Stimulated activated CD4-positive, alpha-beta T cell treated with anti-CD3 and anti-CD28 coated beads, Interleukin-1b, Interleukin-23, amount 100 ng/mL, for 1 hour (primary cell): Measurements from ENCODE around the gene SEC23IP.
"Not testable (repeated sequence)": the region's sequence is repeated elsewhere in the genome, so short reads cannot be mapped to it uniquely, and the experiment has no call there.

Experiments
- DNase-seq, 2 donors: peaks; one replicate each; pipeline ENCODE4 v3.0.0-alpha.2; 2020; ENCODE audit warnings: low read depth in 2 of 2

SEC23IP gene

DNA sequence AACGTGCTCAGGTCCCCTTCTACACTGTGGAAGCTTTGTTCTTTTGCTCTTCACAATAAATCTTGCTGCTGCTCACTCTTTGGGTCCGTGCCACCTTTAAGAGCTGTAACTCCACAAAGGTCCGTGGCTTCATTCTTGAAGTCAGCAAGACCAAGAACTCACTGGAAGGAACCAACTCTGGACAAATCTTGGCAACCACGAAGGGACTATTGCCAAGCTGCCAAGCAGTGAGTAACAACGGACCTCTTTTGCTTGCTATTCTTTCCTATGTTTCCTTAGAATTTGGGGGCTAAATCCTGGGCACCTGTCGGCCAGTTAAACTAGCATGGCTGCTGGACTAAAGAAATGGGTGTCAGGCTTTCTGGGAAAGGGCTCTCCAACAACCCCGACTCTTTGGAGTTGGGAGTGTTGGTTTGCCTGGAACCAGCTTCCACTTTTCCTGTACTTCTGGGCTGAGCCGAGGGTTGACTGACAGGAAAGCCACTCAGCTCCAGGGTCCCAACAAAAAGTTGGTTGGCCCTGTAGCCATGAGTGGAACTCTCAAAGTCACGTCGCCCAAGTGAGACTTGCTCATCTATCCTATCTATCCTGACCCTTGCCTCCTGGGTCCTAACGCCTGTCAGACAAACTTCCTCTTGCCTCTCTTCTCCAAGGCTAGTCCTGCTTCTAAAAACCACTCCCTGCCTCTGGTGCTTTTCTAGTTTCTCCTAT, 8.5 kb upstream of the SEC23IP start:
- DNase-seq = not testable (repeated sequence)

DNA sequence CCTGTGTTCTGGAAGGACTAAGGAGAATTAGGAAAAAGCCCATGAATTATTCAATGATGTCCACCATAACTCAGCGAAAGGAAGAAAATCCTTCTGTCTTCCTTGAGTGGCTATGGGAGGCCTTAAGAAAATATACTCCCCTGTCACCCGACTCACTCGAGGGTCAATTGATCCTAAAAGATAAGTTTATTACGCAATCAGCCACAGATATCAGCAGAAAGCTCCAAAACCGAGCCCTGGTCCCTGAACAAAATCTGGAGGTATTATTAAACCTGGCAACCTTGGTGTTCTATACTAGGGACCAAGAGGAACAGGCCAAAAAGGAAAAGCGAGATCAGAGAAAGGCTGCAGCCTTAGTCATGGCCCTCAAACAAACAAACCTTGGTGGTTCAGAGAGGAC, 6.5 kb upstream of the SEC23IP start:
- DNase-seq = not testable (repeated sequence)

DNA sequence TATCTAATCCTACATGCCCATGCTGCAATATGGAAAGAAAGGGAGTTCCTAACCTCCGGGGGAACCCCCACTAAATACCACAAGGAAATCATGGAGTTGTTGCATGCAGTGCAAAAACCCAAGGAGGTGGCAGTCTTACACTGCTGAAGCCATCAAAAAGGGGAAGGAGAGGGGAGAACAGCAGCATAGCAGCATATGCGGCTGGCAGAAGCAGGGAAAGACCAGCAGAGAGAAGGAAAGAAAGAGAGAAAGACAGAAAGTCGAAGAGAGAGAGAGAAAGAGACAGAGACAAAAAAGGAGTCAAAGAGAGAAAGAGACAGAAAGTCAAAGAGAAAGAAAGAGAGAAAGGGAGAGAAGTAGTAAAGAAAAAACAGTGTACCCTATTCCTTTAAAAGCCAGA, 3.8 kb upstream of the SEC23IP start:
- not testable (repeated sequence) for DNase-seq

DNA sequence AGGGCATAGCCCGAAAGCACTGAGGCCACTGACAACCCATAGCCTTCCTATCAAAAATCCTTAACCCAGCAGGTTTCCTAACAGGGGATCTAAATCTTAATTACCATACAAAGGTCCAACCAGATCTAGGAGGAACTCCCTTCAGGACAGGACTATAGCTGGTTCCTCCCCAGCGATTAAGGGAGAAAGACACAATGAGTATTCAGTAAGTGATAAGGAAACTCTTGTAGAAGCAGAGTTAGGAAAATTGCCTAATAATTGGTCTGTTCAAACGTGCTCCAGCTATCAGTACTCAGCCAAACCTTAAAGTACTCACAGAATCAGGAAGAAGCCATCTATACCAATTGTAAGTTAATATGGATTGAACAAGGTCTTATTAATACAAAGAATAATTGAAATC, 3.3 kb upstream of the SEC23IP start:
- DNase-seq = not testable (repeated sequence)

DNA sequence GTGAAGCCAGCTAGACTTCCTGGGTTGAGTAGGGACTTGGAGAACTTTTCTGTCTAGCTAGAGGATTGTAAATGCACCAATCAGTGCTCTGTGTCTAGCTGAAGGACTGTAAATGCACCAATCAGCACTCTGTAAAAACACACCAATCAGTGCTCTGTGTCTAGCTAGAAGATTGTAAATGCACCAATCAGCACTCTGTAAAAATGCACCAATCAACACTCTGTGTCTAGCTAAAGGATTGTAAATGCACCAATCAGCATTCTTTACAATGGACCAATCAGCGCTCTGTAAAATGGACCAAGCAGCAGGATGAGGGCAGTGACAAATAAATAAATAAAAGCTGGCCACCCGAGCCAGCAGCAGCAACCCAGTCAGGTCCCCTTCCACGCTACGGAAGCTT, 2.2 kb upstream of the SEC23IP start:
- DNase-seq = not testable (repeated sequence)

- not testable (repeated sequence) for DNase-seq
These were observed 712 bp upstream of the SEC23IP start for GRCh38 chr10:119891849-119892187.

- no peak for DNase-seq
These were observed 544 bp downstream of the SEC23IP start for GRCh38 chr10:119893074-119893473.

DNA sequence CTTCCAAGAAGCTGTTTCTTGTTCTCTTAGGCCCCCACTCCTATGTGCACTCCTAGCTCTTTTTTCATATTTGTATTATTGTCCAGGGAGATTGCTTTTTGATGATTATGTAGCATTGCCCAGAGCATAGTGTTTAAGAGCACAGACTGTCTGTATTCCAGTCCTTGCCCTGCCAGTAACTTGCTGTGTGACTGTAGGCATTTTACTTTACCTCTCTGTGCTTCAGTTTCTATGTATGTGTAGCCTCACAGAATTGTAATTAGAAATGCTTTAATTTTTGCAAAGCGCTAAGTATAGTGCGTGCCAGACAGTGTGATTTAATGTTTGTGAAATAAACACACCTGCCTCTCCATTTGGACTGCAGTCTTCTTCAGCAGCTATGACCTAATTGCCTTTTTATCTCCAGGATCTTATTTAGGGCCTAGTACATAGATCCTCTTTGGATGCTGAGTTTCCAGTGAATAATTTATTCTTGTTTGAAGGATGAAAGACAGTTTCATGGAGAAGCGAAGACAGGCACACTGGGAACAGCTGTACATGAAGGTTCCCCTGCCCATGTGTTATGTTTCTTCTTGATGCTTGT, 1.4 kb downstream of the SEC23IP start:
- DNase-seq = no peak

GRCh38 chr10:119896061-119896655, 3.6 kb downstream of the SEC23IP start:
- DNase-seq = no peak

GRCh38 chr10:119896937-119897770, 4.6 kb downstream of the SEC23IP start:
- DNase-seq = no peak

- no peak for DNase-seq
These were observed 6.0 kb downstream of the SEC23IP start for GRCh38 chr10:119898577-119898976.

GRCh38 chr10:119903946-119904666, 11.6 kb downstream of the SEC23IP start:
- no peak for DNase-seq

DNA sequence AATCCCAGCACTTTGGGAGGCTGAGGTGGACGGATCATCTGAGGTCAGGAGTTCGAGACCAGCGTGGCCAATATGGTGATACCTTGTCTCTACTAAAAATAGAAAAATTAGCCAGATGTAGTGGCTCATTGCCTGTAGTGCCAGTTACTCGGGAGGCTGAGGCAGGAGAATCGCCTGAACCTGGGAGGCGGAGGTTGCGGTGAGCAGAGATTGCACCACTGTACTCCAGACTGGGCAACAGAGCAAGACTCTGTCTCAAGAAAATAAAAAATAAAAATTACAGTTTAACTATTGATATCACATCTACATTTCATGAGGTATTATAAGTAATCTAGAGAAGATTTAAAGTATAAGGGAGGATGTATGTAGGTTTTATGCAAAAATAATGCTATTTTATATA, 15.2 kb downstream of the SEC23IP start:
- not testable (repeated sequence) for DNase-seq

- DNase-seq = no peak
These were observed 15.6 kb downstream of the SEC23IP start for GRCh38 chr10:119908166-119908565.

DNA sequence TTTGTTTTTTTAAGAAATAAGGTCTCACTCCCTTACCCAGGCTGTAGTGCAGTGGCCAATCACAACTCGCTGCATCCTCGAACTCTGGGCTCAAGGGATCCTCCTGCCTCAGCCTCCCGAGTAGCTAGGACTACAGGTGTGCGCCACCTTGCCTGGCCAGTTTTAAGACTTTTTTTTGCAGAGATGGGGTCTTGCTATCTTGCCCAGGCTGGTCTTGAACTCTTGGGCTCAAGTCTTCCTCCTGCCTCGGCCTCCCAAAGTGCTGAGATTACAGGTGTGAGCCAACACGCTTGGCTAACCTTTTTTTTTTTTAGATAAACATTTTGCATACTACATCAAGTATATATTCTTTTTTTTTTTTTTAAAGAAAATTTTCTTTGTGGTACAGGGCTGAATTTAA, 18.2 kb downstream of the SEC23IP start:
- no peak for DNase-seq

DNA sequence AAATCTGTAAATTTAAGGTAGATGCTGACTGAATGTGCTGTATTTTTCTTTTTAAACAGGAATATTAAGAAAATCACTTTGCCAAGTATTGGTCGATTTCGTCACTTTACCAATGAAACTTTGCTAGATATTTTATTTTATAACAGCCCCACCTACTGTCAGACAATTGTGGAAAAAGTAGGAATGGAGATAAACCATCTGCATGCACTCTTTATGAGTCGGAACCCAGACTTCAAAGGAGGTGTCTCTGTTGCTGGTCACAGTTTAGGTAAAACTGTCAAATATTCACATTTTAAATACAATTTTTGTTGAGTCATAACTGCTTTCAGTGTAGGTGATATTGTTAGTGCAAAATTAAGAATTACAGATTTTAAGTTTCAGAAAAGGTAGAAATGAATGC, 25.2 kb downstream of the SEC23IP start:
- no peak for DNase-seq

- no peak for DNase-seq
These were observed 26.7 kb downstream of the SEC23IP start for GRCh38 chr10:119919271-119919670.

GRCh38 chr10:119919826-119920225, 27.3 kb downstream of the SEC23IP start:
- no peak for DNase-seq

GRCh38 chr10:119928411-119928810, 35.9 kb downstream of the SEC23IP start:
- DNase-seq = no peak

DNA sequence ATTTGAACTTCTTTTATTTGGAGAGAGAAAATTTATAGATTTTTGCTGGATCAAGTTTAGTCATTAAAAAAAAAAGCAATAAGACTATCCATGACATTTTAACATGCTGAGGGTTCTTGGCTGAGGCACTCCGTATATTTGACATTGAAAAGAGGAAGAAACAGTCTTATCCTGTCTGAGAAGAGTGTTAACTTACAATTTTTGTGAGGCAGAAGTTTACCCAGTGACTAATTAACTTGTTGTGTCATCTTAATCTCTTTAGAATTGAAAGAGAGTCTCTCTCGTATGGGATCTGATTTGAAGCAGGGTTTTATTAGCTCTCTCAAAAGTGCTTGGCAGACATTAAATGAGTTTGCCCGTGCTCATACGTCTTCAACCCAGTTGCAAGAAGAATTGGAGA, 39.3 kb downstream of the SEC23IP start:
- no peak for DNase-seq

GRCh38 chr10:119932631-119933030, 40.1 kb downstream of the SEC23IP start:
- DNase-seq = no peak

DNA sequence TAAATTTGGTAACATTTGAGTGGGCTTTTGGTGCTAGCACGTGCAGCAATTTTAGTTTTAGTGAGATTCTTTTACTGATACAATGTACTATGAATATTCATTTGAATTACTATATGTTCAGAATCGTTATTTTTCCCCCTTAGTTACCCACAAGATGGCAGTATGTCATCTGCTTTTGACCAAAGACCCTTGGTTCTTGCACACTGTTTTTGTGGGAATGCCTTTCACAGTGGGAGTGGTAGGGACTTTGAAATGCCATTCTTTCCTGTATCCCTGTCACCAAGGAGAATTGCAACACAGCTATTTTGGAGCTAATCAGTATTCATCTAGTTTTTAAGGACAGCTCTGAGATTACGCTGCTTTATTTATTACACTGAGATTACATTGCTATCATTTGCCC, 40.6 kb downstream of the SEC23IP start:
- no peak for DNase-seq
